Measurements from ENCODE around the gene IGDCC3.

The IGDCC3 gene
- total RNA-seq: 0 reads per million in 4 experiments

GRCh38 chr15:65377976-65378366 lies at the start of gene IGDCC3:
Gene IGDCC3, minus strand, starts transcription at chr15:65378002. Its CDS starts 214 bp downstream, at chr15:65377788.
- DNase-seq: no peak

DNA sequence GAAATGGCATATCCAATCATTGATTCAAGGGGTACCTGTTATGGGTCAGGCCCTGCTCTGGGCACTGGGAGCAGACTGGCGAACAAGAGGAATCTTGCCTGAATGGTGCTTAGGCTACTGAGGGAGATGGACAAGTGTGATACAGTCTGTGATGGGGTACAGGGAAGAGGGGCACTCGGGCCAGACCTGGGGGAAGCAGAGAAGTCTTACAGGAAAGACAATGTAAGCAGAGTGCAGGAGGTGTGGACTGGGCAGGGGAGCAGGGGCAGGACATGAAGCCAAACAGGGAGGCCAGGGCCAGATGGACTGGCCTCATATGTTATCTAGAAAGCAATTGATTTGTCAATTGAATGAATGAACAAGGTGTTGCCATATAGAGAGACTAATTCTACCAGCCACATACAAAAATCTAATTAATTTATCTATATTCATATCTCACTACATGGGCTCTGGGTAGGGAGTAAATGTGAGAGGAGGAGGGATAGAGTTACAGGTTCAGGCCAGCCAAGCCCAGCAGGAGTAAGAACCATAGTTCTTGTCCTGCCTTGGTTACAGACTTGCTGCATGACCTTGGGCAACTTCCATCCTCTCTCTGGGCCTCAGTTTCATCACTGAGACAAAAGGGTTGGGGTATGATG lies 48.5 kb upstream of the IGDCC3 start:
- DNase-seq: no peak

DNA sequence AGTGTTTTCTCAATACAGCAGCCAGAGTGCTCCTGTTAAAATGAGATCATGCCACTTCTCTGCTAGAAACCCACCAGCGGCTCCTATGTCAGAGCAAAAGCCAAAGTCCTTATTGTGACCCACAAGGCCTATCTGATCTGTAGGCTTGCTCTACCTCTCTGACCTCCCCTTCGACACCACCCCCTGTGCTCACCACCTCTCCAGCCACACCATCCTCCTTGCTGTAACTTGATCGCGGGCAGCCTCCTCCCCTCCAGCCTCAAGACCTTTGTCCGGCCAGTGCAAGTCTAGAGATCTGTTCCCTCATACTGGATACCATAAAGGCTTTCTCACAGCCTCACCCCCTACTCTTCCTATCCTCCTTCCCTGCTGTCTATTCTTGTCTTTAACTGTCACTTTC lies 46.9 kb upstream of the IGDCC3 start:
- DNase-seq: no peak

- DNase-seq: no peak
These were observed 46.3 kb upstream of the IGDCC3 start for GRCh38 chr15:65423976-65424679.

GRCh38 chr15:65423150-65423975 lies 45.6 kb upstream of the IGDCC3 start:
- DNase-seq: no peak

DNA sequence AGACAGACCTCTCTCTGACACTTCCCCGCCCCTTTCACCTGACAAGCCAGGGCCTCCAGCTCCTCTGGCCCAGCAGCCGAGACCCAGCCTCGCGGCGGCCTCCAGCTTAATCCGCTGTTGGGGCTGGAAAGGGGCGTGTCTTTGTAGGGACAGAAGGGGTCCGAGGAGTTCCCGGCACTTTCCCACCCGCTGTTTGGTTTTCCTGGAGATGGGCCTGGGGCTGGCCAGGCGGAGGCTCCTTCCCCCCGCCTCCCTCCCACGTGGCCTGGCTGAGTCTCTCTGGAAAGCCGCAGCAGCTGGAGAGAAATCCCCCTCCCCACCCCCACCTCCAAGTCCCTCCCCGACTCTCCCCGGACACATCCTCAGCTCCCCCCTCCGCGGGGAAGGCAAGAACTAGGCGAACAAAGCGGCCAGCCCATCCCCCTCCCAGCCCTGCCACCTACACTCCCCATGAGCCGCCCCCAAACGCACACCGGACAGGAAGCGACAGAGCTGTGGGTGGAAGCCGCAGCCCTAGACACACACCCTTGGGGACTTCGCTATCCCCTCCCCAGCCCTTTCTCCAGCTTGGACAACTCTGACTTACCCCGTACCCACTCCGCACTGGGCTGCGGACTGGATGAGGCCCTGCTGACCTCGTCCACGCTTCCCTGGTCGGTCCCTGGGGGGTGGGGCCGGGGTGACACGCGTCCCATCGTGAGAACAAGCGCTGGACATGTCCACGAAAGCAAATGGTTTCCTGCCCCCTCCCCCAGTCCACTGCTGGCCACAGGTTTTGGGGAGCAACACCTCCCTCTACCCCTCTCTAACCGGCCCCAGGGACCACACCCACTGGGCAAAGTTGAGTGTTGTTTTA lies 43.8 kb upstream of the IGDCC3 start:
- DNase-seq: no peak

DNA sequence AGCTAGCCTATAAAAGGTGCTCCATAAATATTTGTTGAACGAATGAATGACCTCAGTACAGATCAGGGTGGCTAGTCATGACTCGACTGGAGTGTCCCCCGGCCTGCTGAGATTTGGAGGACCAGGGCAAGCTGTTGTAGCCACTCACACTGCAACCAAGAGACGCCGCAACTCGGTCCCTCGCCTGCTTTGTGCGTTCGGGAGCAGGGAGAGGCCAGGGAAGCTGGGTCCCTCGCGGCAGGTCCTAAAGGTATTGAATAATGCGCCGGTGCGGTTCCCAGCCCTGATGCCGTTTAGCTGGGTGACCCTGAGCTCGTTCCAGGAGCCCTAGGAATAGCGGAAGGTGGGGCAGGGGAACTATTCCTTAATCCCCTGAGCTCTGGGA lies 43.2 kb upstream of the IGDCC3 start:
- no peak for DNase-seq

- no peak for DNase-seq
These were observed 40.8 kb upstream of the IGDCC3 start for GRCh38 chr15:65418596-65418995.

DNA sequence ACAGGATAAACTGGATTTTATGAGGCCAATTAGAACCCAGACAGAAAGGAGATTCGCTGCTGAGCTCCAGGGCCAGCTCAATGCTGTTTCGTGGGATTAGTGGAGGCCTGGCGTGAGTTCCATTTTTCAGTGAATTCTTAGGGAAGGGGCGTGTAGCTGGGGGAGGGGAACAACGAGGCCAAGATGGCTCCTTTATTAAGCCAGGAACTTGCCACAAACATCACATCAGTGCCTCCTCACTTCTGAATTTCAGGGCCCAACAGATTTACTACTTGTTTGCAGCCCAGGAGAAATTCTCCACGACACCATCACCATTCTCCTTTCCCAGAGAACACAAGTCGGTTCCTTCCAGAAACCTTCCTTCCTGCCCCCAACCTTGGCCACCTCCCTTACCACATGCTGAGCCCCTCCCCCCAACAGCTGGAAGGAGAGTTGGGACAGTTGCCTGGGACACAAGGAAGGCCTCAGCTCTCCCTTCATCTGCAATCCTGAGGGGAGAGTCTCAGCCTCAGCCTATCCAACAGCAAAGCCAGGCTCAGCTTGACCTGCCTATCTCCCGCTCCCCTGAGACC lies 39.1 kb upstream of the IGDCC3 start:
- DNase-seq: no peak

DNA sequence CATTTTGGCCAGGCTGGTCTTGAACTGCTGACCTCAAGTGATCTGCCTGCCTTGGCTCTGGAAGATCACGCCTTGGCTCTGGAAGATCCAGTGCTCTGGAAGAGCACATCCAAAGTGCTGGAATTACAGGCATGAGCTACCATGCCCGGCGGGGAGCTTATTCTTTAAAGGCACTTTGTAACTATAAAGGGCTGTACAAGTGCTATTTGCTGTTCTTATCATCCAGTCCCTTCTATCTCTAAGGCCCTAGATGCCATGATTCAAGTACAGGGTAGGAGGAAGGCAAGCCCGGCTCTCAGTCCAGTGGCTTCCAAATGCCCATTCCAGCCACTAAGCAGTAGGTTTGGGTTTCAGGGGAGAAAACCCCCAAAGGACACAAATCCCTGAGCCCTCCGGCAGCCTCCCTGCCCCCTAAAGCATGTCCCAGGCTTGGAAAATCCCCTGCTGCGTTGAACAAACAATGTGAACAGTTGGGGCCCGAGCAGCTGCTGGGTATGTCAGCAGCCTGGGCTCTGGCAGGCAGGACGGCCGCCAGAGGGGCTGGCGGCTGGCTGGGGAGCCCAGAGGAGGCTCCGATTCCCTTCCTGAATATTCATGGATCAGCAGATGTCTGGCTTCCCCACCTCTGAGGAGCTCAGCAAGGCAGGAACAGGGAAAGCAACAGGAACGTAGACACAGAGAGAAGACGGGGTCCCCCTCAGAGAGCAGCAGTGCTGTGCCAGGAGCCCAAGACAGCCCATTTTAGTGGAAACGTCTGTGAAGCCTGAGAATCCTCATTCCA lies 37.2 kb upstream of the IGDCC3 start:
- no peak for DNase-seq

- DNase-seq: no peak
These were observed 36.0 kb upstream of the IGDCC3 start for GRCh38 chr15:65413760-65414144.

DNA sequence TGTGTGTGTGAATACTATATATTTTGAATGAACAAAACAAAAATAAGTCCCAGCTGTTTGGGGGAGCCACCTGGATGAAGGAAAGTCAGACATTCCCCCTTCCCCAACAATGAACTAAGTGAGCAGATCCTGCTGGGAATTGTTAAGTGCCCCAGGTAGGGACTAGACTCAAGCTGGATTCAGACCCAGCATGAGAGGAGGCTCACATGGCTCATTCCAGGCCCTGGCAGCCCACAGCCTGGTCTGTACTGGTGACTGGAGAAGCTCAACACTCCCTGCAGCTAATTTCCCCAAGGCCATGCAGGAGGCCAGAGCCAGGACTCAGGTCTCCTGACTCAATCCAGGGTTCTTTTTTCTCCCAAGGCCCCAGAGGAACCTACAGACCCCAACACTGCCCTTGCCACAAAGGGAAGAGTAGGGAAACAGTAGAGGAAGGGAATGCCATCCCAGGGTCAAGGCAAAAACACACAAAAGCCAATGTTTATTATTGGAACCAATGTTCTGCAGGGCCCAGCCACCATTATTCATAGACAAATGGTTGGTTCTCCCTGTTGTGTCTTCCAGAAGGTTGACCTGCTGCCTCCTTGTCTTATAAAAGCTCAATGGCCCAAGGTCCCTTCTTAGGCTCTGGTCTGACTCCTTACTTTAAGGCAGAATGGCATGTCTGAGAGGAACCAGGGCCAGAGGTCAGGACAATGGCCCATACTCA lies 35.4 kb upstream of the IGDCC3 start:
- no peak for DNase-seq

DNA sequence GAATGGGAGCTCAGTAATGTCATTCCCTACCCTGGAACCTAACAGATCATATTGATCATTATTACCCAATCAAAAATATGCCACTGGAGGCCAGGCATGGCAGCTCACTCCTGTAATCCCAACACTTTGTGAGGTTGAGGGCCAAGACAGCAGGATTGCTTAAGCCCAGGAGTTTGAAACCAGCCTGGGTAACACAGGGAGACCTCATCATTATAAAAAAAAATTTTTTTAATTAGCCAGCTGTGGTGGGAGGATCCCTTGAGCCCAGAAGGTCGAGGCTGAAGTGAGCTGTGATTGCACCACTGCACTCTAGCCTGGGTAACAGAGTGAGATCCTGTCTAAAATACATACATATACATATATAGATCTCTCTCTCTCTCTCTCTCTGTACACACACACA lies 34.8 kb upstream of the IGDCC3 start:
- DNase-seq: no peak

DNA sequence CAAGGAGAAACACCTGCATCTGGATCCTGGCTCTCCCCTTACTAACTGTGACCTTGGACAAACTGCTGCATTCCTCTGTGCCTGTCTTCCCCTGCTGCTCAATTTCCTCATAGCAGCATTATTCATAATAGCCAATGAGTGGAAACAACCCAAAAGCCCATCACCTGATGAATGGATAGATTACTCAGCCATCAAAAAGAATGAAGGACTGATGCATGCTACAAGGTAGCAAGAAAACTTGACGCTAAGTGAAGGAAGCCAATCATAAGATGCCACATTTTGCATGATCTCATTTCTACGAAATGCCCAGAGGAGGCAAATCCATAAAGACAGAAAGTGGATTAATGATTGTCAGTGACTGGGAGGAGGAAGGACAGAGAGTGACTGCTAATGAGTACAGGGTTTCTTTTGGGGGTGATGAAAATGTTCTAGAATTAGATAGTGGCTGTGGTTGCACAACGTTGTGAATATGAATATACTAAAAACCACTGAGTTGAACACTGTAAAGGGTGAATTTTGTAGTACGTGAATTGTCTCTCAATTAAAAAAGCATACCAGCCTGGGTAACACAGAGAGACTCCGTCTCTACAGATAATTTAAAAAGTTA lies 33.8 kb upstream of the IGDCC3 start:
- DNase-seq: no peak

GRCh38 chr15:65410972-65411371 lies 33.2 kb upstream of the IGDCC3 start:
- DNase-seq: no peak

DNA sequence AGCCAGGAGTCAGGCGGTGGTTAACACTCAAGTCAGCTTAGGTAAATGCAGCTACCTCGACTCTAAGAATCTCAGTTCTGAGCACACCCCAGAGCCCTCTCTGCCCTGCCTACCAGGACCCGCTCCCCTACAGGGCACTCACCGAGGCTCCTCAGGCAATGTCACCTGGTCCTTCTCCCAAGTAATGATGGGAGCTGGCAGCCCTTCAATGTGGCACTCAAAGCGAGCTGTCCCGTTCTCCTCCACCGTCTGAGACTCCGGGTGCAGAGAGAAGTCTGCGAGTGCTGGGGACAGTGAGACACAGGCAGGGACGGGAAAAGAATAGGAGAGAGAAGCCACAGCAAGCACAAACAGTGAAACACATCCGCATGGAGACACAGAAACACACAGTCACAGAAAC lies 32.2 kb upstream of the IGDCC3 start:
- no peak for DNase-seq

DNA sequence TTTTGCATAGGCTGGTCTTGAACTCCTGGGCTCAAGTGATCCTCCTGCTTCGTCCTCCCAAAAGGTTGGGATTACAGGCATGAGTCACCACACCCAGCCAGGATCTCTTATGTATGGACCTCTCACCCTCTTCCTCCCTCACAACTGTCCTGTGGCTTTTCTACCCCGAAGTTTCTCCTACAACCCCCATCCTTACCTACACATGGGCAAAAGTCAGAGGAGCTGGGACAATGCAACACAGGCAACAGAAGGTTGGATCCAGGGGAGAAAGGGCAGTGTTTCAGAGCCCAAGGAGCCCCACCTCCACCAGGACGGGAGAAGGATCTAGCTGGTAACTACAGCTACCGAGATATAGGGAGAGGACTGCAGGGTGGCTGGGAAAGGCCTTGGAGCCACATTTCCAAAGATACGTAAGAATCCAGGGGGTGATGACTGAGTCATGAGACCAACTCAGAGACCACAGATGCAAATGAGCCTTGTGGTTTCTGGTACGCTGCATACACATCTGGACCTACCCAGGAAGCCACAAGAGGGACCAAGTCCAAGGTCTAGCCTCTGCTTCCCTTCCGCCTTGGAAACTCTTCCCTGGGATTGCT lies 31.3 kb upstream of the IGDCC3 start:
- no peak for DNase-seq

DNA sequence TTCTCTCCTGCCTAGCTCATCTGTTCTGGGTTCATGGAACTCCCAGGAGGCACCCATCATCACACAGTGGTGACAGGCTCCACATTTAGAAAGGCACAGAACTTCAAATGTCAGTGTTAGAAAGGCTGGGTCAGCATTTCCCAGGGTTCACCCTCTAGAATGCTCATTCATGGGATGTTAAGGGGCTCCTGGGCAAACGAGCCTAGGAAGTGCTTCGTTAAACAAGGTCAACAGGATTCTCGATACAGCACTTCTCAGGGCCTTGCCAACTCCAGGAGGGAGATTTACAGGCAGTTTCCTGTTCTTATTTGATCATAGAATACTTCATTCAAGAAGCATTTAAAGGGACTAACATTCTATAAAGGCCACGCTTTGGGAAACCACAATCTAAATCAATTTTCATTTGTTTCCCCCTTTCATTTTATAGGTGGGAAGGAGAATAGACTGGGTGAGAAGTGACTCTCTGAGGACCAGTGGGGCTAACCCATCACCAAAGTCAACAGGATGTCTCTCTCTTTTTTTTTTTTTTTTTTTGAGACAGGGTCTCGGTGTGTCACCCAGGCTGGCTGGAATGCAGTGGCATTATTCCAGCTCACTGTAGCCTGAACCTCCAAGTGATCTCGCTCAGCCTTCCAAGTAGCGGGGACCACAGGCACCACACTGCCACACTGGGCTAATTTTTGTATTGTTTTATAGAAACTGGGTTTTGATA lies 30.7 kb upstream of the IGDCC3 start:
- DNase-seq: no peak

GRCh38 chr15:65406424-65407000 lies 28.7 kb upstream of the IGDCC3 start:
- DNase-seq: no peak
